Keratinocyte (primary cell): Measurements from ENCODE around the gene BTLA. TPM values are rescaled to one million over a fixed set of nuclear protein-coding genes. Genes with fewer than 3 reads are reported as not detected.

ENCODE experiments used
- DNase-seq: peaks from one replicate; pipeline ENCODE4 v3.0.0-alpha.2; 2011; ENCODE audit warnings: low read depth, missing footprints, low spot score
- FAIRE-seq: peaks from 2 replicates; lab custom pipeline; 2011; peaks lifted over from hg19 to GRCh38; lab: Jason Lieb, UNC
- H2AFZ ChIP-seq: 2 replicates; pipeline ENCODE4 v1.6.0; 2012; ENCODE audit warnings: low read length, control low read depth, inconsistent platforms; ENCODE audit not compliant: control insufficient read depth
- H3K27ac ChIP-seq: 2 replicates; pipeline ENCODE4 v1.5.1; 2011; ENCODE audit warnings: low read length; ENCODE audit not compliant: control insufficient read depth, insufficient read depth
- H3K27me3 ChIP-seq: 3 replicates; pipeline ENCODE4 v1.6.0; 2011; ENCODE audit warnings: low read length; ENCODE audit not compliant: control insufficient read depth, insufficient read depth; ENCODE audit errors: extremely low read depth
- H3K36me3 ChIP-seq, 2 experiments: 2 replicates in 1 of 2; 3 replicates in 1 of 2; pipeline ENCODE4 v1.5.1; 2011; ENCODE audit warnings: low read length in 2 of 2, mild to moderate bottlenecking in 1 of 2; ENCODE audit not compliant: control insufficient read depth in 2 of 2, insufficient read depth in 2 of 2; ENCODE audit errors: extremely low read depth in 1 of 2
- H3K4me1 ChIP-seq: 3 replicates; pipeline ENCODE4 v1.5.1; 2011; ENCODE audit warnings: low read length; ENCODE audit not compliant: control insufficient read depth, insufficient read depth; ENCODE audit errors: extremely low read depth
- H3K4me2 ChIP-seq: 3 replicates; pipeline ENCODE4 v1.6.0; 2011; ENCODE audit warnings: low read depth, low read length; ENCODE audit not compliant: control insufficient read depth, insufficient read depth; ENCODE audit errors: extremely low read depth
- H3K4me3 ChIP-seq, 3 experiments: fragments of 200-600 bp in 1 of 3; sonication (generic) in 1 of 3; 2 replicates in 2 of 3; 3 replicates in 1 of 3; pipeline ENCODE4 v1.5.1; 2011 to 2016; ENCODE audit warnings: low read length in 3 of 3, mild to moderate bottlenecking in 3 of 3, control low read depth in 2 of 3, inconsistent platforms in 1 of 3, low read depth in 1 of 3, mixed read lengths in 1 of 3, mixed run types in 1 of 3, moderate library complexity in 1 of 3; ENCODE audit not compliant: control insufficient read depth in 2 of 3, insufficient read depth in 2 of 3; ENCODE audit errors: extremely low read depth in 1 of 3
- H3K79me2 ChIP-seq: 2 replicates; pipeline ENCODE4 v1.6.0; 2012; ENCODE audit warnings: low read length; ENCODE audit not compliant: control insufficient read depth, insufficient read depth
- H3K9ac ChIP-seq: 3 replicates; pipeline ENCODE4 v1.6.0; 2011; ENCODE audit warnings: low read length; ENCODE audit not compliant: control insufficient read depth, insufficient read depth; ENCODE audit errors: extremely low read depth
- H3K9me1 ChIP-seq: 3 replicates; pipeline ENCODE4 v1.6.0; 2011; ENCODE audit warnings: low read length; ENCODE audit not compliant: control insufficient read depth, insufficient read depth; ENCODE audit errors: extremely low read depth
- H3K9me3 ChIP-seq: 2 replicates; pipeline ENCODE4 v1.5.1; 2012; ENCODE audit warnings: low read depth, low read length; ENCODE audit not compliant: control insufficient read depth
- H4K20me1 ChIP-seq: 3 replicates; pipeline ENCODE4 v1.6.0; 2011; ENCODE audit warnings: low read length; ENCODE audit not compliant: control insufficient read depth, insufficient read depth; ENCODE audit errors: extremely low read depth
- CTCF ChIP-seq, 3 experiments: IDR thresholded peaks in 1 of 3; conservative IDR thresholded peaks in 1 of 3; optimal IDR thresholded peaks in 1 of 3; 2 replicates in 2 of 3; 3 replicates in 1 of 3; pipeline versions ENCODE3 to v1.5.1; 2011; ENCODE audit warnings: low read length in 3 of 3, mild to moderate bottlenecking in 3 of 3, moderate library complexity in 2 of 3, control low read depth in 1 of 3, inconsistent platforms in 1 of 3; ENCODE audit not compliant: insufficient read depth in 2 of 3; ENCODE audit errors: extremely low read depth in 1 of 3
- EZH2 ChIP-seq: IDR thresholded peaks from one replicate; pipeline ENCODE4 v1.6.1; 2012; ENCODE audit warnings: inconsistent platforms, mild to moderate bottlenecking, low read length, moderate library complexity
- dilution Hi-C: fragments of 300-500 bp; cut with MboI; formaldehyde crosslinking; loops from one replicate; pipeline ENCODE4 v1.7.0; 2020; ENCODE audit warnings: low sequenced_read_pairs; ENCODE audit not compliant: extremely low pct_ligation_motif_present
- polyA plus RNA-seq, 5 experiments: library from polyadenylated mRNA; depleted of rRNA in 3 of 5; stranded (reverse) in 3 of 5; stranded (forward) in 1 of 5; unstranded in 1 of 5; fragments of >200 nt; gene quantifications; 1 replicate in 1 of 5; 2 replicates in 3 of 5; 3 replicates in 1 of 5; pipeline versions ENCODE4 v1.2.1 to v1.2.3, GENCODE V29; 2011 to 2012; ENCODE audit warnings: missing spikeins in 2 of 5, low read depth in 1 of 5, low replicate concordance in 1 of 5

The BTLA gene
- polyA plus RNA-seq, 1 donor (not counting 4 experiments of a cell fraction or from before 2014, with no cell fraction given), result 0.08 TPM

DNA sequence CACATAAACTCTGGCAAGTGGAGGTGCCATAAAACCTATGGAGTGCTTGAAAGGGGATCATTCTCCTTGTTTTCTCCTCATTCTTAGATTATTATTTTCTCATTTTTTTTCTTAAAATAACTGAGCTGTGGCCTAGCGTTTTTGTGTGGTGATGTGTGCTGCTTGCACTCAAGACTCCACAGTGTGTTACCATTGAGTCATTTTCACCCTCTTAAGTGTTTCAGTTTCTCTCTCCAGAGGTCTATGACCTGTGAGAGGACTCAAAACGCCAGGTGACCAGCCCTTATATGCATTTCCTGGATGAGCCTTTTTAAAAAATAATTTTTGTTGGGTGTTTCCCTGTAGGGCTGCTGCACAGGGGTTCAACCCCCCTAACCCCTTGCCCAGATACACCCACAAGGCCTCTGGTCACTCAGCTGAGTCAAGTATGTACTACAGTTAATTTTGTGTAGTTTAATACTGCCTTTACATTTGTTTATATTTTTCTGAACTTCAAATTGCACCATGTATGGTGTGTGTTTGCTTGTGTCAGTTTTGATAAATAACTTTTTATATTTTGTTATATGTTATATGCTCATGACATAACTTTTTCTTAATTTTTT lies 15.4 kb upstream of the BTLA start:
- Histone ChIP-seq H3K4me1 (no peaks in the 10 kb centered on the region), H3K9me3 (no peaks in the 10 kb centered on the region), H3K79me2 (no peaks in the 10 kb centered on the region), H3K9me1 (no peaks in the 10 kb centered on the region), H3K27ac (no peak overlapping the region), H3K36me3 (no peaks in the 10 kb centered on the region), H2AFZ (no peak overlapping the region), H3K4me3 (no peak overlapping the region), H3K9ac (no peak overlapping the region), H4K20me1 (no peaks in the 10 kb centered on the region), H3K27me3 (no peaks in the 10 kb centered on the region), H3K4me2 (no peak overlapping the region)
- dilution Hi-C loops, result loop anchor here (25.0 kb wide), 1 partner anchor 177 kb away; the partner anchor contains the start of gene CD200
- DNase-seq (no peak), FAIRE-seq (no peak)
- TF ChIP-seq EZH2 (no peak), CTCF (optimal IDR thresholded peaks at IDR 0.05 in 1 of 3, IDR thresholded peaks at IDR 0.05 in 1 of 3, conservative IDR thresholded peaks at IDR 0.05 in 1 of 3; ENCODE audit: extremely low read depth in 1 of 3, insufficient read depth in 2 of 3, low read length in 3 of 3) (no peak)

DNA sequence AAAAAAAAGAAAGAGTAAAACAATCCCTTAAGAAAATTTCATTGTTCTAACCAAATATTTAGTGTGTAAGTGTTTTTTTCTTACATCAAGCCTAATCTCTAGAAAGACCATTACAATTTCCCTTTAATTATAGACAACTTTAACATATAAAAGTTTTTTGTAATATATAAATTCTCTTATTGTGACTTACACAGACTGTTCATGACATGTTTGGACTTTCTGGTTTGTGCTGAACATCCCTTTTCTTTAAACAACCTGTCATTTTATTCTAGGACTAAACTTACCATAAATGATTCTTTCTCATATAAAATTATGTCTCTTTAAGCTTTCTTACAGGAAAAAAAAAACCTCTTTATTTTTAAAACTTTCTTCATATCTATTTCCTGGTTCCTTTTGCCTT lies 13.0 kb upstream of the BTLA start:
- dilution Hi-C loops, result loop anchor here (25.0 kb wide), 1 partner anchor 175 kb away; the partner anchor contains the start of gene CD200
- Histone ChIP-seq H3K36me3 (no peaks in the 10 kb centered on the region), H3K9me1 (no peaks in the 10 kb centered on the region), H3K4me2 (no peak overlapping the region), H3K9ac (no peak overlapping the region), H3K9me3 (no peaks in the 10 kb centered on the region), H3K27me3 (no peaks in the 10 kb centered on the region), H4K20me1 (no peaks in the 10 kb centered on the region), H3K4me3 (no peak overlapping the region), H3K27ac (no peak overlapping the region), H3K79me2 (no peaks in the 10 kb centered on the region), H3K4me1 (no peaks in the 10 kb centered on the region), H2AFZ (no peak overlapping the region)
- DNase-seq (no peak), FAIRE-seq (no peak)
- no peak for TF ChIP-seq EZH2
- no peak for TF ChIP-seq CTCF (optimal IDR thresholded peaks at IDR 0.05 in 1 of 3, IDR thresholded peaks at IDR 0.05 in 1 of 3, conservative IDR thresholded peaks at IDR 0.05 in 1 of 3; ENCODE audit: extremely low read depth in 1 of 3, insufficient read depth in 2 of 3, low read length in 3 of 3)
